Measurements from ENCODE around the gene C16orf46.
A peak's percentile ranks its signal among the peaks of the same experiment; 100 is the strongest.
"Not testable (repeated sequence)": the region's sequence is repeated elsewhere in the genome, so short reads cannot be mapped to it uniquely, and the experiment has no call there.

The C16orf46 gene, protein sequence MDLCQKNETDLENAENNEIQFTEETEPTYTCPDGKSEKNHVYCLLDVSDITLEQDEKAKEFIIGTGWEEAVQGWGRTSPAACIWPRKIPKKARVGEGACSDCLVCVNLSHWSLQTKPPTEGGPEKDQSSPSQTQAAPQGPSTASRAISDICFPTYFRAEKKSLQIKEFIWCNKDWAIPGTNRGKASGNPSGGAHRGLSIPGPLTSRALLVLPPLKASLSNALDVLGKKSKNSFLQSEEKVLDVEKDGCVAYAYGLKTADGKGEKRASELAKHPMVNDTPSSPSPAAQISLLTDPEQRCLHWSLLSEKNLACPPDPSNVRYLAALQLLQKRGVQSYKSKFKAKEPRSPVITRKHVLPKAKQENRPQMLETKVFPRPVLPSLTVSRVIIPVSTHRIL

DNA sequence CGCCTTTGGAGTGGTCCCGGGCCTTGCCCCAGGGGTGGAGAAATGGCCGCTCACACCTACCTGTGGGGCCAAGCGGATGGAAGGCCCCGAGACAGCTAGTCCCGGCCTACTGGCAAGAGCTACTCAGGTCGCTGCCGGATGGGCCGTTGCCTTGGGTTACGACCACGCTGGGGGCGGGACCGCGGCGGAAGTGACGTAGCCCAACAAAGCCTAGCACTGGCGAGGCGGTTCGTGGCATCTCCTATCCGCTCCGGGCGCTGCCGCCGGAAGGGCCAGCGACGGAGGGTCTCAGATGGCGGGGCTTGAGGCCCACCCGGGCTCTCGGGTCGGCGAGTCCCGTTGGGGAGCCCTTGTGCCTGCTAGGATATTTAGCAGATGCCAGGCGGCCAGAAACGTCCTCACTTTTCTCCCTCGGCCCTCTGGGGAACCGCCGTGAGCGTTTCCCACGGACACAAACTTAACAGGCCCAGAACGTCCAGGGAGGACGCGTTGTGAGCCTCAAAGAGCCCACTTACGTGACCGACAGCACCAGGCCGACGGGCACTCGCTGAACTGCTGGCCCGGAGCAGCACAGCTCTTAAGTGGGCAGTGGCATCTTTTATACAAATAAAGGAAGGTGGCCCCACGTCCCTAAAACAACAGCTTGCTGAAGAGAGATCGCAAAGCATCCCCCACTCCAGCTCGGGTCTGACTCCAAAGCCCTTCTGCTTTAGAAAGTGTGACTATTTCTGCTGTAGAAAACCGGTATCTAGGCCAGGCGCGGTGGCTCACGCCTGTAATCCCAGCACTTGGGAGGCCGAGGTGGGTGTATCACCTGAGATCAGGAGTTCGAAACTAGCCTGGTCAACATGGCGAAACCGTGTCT is at the start of gene C16orf46:
Gene C16orf46, minus strand, starts transcription at position 163 of the 865 bp plus-strand sequence. CDS start 13,283 bp downstream, outside the sequence.
- peak; percentile 95 for DNase-seq

DNA sequence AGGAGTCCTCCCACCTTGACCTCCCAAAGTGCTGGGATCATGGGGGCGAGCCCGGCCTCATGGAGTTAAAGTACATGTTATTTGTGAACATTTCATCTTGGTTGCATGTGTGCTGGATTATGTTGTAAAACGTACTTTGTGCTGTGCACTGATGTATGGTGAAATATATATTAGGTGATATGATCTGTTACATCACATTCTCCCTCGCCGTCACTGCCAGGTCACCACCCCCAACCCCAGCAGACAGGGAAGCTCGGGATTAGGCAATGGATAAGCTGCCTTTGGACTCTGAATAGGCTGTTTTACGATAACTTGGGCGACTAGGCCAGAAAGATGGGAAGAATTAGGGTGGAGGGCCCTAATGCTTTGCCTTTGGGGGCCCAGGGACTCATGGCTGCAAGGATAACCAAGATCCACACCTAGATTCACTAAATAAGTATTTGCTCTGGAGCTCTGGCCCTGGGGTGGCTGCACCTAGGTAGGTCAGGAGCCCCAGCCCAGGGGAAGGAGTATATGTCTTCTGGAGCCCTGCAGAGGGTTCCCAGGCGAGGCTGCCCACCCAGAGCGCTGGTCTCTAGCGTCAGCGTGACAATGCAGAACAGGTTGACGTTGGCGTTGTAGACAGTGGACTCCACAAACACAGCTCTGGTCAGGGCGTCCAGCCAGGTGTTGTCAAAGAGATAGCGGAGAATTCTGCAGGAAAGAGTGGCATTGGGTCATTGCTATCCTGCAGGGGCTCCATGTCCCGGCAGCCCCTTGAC is 46.2 kb upstream of the C16orf46 start:
- DNase-seq = no peak

DNA sequence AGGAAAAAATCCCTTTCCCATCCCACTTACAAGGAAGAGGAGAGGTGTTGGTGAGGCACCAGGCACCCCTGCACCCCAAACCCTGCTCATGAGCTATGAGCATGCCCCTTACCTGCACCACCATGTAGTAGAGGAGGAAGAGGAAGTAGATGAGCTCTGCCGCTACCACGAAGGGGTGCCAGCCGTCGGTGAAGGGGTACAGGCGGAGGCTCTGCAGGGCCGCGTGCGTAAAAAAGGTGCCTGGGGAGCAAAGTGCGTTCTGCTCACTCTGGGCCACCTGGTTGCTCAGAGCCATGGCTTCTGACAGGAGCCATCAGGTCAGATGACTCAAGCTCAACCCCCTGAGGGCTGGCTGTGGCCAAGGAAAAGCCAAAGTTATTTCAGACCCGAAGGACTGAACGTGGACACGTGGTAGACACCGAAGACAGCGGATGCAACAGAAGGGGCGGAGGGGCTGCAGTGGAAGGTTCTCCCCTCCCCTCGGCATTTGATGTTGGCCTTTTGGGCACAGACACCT is 44.5 kb upstream of the C16orf46 start:
- DNase-seq = no peak

DNA sequence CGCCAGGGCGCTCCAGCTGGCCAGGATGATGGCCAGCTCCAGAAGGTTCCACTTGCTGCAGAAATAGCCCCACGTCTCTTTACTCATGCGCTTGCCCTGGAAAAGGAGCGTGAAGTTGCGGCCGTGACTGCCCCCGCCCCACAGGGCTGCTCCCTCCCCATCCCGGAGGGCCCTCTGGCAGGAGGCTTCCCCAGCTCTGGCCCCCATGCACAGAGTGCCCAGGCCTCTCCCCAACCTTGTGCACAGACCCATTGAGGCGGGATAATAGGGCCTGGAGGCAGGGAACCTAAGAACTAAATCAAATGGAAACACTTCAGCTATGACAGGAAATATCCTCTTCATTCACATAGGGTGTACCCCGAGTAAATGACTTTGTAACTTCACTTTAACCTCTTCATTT is 40.4 kb upstream of the C16orf46 start:
- no peak for DNase-seq

DNA sequence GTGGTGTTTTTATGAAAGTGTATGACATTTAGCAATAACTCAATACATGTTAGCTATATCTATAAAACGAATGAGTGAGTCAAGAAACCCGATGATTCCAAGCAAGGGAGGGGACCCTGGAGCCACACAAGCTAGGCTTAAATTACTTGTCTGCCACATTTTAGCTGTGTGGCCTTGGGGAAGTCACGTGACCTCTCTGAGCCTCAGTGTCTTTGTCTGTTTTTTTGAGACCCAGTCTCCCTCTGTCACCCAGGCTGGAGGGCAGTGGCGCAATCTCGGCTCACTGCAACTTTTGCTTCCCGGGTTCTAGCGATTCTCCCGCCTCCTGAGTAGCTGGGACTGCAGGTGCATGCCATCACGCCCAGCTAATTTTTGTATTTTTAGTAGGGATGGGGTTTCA is 39.2 kb upstream of the C16orf46 start:
- DNase-seq = no peak

DNA sequence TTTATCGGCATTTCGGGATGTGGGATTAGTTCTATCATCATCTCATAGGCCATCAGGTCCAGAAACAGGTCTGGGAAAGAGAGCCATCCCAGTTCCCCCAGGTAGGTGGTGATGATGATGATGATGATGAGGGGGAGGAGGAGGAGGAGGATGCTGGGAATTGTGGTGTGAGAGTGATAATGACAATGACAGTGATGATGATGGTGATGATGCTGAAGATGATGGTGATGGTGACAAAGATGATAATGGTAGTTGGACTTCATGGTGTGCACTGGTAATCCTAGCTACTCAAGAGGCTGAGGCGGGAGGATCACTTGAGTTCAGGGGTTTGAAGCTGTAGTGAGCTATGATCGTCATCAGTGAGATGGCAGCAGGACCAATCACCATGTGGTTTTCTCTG is 35.4 kb upstream of the C16orf46 start:
- no peak for DNase-seq

DNA sequence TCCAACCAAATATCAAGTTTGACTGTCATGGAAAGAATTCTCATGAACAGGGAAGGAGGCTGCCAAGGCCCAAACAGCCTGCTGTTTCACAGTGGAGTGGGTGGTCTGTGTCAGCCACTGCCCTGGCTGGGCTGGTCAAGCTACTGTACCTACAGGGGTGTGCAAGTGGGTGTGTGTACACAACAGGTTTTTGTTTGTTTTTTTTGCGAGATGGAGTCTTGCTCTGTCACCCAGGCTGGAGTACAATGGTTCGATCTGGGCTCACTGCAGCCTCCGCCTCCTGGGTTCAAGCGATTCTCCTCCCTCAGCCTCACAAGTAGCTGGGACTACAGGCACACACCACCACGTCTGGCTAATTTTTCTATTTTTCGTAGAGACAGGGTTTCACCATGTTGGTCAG is 32.2 kb upstream of the C16orf46 start:
- not testable (repeated sequence) for DNase-seq

DNA sequence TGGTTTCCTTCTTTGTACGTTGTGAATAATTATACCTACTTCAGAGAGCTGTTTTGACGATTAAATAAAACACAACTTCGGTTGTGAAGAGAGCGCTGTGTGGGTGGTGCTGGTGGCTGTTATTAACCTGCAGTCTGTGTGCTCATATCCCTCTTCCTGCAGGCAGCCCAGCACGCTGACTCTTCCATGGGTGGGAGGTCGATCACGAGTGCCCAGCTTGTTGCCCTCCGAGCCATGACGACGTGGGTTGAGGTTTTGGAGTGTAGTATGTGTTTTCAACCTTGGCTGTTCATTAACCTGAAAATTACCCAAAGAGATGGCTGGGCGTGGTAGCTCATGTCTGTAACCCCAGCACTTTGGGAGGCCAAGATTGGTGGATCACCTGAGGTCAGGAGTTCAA is 30.5 kb upstream of the C16orf46 start:
- no peak for DNase-seq

DNA sequence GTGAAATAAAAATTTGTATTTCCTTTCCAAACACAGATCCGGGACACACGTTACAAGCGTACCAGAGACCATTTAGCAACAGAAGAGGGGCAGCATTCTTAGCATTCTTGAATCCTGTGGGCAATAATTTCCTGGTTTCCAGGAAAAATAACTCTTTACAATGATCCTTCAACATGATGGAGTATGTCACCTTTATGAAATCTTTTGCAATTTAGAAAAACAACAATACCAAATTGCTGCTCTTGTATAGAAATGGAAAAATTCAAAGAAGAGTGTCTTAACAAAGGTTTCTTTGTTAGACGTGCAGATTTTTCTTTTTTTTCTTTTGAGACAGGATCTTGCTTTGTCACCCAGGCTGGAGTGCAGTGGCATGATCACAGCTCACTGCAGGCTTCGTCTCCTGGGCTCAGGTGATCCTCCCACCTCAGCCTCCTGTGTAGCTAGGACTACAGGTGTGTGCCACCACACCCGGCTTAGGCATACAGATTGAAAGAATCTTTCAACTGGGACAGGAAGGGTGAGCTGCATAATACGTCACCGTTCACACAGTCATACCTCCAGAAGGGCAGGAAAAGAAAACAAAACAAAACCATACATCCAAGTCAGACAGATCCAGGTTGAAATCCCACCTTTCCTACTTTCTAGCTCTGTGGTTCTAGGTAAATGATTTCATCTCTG is 29.9 kb upstream of the C16orf46 start:
- DNase-seq = no peak

DNA sequence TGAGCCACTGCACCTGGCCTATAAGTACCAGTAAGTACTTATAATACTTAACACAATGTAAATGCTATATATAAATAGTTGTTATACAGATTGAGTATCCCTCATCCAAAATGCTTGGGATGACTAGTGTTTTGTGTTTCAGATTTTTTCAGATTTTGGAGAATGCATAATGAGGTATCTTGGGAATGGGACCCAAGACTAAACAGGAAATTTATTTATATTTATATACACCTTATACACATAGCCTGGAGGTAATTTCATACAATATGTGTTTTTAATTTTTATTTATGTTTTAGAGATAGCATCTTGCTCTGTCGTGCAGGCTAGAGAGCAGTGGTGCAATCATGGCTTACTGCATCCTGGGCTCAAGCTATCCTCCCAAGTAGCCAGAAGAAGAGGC is 28.9 kb upstream of the C16orf46 start:
- no peak for DNase-seq

DNA sequence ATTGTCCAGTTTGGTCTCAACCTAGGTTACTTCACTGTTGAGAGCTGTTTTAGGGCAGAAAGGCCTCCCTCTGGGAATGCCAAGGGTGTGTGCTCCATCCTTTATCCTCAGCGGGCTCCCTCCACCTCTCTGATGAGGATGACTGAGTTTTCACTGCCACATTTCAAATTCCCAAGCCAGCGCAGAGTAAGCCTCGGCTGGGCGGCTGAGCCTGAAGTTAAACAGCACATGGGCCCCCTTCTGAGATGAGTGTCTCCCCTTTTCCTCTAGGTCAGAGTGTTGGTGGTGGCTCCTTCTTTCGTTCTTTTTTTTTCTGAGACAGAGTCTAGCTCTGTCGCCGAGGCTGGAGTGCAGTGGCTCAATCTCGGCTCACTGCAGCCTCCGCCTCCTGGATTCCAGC is 24.7 kb upstream of the C16orf46 start:
- DNase-seq = no peak

DNA sequence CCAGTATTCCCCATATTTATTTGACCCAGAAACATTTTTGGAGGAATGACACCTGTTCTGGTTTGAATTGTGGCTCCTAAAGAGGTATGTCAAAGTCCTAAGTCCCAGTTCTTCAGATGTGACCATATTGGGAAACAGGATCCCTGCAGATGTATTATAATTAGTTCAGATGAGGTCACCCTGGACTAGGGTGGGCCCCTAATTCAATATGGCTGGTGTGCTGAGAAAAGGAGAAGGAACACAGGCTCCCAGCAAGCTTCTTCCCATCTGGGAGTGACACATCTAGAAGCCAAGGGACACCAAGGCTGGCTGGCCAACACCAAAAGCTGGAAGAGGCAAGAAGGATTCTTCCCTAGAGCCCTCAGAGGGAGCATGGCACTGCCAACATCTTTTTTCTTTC is 22.9 kb upstream of the C16orf46 start:
- peak; percentile 3 for DNase-seq

DNA sequence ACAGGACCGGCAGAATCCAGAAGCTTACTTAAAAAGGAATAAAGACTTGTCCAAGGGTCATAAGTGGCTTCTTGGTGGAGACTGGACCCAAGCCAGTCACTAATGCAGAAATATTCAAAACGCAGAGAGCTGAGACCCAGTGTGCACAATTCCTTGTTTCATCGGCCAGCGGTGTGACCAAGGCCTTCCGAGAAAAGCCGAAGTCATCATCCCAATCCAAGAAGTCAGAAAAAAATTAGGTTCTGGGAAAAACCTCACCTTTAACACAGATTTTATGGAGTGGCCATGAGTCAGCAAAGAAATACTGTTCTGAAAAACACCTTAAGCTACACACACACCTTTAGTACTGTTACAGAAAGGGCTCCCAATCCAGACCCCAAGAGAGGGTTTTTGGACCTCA is 20.2 kb upstream of the C16orf46 start:
- no peak for DNase-seq

DNA sequence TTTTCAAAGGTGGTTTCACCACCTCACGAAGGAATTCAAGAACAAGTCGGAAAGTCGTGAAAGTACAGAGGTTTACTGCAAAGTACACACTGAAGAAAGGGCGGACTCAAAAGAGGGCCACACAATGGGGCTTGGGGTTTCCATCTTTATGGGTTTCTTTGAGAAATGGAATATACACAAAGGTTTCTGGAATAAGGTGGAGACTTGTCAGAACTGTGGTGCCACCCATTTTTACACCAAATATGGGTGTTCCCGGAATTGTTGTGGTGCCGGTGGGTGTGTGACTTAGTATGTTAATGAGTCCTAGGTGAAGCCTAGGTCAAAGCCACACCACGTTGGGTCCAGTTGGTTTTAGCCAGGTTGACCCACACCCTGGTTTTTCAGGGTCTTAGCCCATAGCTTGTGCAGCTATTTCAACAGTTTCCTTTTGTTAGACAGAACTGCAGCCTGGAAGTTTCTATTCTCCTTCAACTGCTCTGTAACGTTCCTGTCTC is 19.7 kb upstream of the C16orf46 start:
- no peak for DNase-seq

DNA sequence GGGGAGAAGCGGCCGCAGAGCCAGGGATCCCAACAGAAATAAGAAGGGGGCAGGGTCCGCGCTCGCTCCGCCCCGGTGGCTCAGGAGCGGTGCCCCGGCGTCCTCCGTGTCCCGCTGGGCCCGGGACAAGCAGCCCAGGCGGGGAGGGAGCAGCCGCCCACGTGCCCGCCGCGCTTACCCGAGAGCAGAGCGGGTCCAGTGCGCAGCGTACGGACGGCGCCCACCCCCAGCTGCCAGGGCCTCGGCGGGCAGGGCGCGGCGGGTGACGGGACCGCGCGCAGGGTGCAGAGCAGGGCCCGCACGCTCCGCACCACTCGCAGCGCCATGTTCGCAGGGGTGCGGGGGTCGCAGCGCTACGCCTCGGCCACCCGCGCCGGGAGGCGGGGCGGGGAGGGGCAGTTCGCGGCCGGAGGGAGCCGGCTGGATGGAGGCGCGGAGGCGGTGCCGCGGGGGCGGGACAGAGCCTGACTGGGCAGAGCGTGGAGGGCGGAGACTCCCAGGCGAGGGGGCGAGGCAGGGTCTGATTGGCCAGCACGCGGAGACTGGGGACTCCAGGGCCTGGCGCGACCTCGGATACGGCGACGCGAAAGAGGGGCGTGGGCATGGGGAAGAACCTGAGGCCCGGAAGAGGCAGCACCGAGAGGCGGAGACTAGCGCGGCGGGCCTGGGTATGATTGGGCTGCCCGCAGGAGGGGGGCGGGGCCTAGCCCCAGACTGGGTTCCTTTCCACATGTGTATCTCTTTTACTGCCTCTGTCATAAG is 19.1 kb upstream of the C16orf46 start, which contains the start of gene GCSH:
Gene GCSH, minus strand, starts transcription at position 443 of the 762 bp plus-strand sequence. Its CDS starts 117 bp downstream, at position 326.
- peak; percentile 98 for DNase-seq

DNA sequence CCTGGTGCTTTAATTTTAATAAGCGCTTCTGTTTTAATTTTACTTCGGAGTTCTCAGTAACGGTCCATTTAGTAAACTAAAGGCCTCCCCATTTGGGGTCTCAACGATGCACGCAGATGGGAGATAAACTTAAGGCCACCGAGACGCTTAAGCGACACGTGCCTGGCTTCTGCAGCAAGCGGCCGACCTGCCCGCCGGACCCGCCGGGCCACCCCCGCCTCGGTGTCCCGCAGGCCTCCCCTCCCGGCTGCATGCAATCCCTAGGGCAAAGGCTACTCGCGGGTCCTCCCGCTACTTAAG is 18.6 kb upstream of the C16orf46 start:
- no peak for DNase-seq

DNA sequence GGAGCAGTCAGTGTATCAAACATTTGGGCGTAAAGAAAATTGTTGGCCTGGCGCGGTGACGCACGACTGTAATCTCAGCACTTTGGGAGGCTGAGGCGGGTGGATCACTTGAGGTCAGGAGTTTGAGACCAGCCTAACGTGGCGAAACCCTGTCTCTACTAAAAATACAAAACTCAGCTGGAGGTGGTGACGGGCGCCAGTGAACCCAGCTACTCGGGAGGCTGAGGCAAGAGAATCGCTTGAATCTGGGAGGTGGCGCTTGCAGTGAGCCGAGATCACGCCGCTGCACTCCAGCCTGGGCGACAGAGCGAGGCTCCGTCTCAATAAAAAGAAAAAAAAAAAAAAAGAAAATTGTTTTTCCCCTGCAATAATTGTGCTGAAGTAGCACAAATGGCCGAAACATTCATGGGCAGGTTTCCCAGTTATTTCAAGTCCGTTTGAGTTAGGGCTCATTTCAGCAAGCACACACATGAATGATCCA is 17.8 kb upstream of the C16orf46 start:
- no peak for DNase-seq

DNA sequence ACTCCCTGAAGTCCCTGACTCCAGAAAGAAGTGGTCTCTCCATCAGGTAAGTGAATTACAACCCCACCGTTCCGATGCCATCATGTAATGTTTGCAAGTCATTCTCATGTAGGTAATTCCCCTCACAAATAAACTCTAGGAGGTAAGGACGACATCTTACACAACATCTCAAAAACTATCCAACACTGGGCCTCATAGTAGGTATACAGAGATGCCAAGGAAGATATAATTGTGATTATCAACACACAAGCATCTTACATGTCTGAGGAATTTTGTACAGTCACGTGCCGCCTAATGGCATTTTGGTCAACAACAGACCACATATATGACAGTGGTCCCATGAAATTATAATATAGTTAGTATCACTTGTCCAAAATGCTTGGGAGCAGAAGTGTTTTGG is 11.8 kb upstream of the C16orf46 start:
- no peak for DNase-seq

DNA sequence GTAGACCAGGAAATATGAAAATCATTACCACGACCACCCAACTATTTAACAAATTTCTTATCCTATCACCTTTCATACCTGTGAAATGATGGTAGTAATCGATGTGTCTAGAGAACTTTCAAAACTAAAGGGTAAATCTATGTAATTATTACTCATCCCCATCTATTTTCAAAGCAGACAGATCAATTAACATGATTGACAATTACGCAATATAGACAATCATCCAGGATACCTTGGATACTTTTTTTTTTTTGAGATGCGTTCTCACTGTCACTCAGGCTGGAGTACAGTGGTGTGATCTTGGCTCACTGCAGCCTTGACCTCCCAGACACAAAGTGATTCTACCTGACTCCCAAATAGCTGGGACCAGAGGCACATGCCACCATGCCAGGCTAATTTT is 4.0 kb upstream of the C16orf46 start:
- DNase-seq = no peak

DNA sequence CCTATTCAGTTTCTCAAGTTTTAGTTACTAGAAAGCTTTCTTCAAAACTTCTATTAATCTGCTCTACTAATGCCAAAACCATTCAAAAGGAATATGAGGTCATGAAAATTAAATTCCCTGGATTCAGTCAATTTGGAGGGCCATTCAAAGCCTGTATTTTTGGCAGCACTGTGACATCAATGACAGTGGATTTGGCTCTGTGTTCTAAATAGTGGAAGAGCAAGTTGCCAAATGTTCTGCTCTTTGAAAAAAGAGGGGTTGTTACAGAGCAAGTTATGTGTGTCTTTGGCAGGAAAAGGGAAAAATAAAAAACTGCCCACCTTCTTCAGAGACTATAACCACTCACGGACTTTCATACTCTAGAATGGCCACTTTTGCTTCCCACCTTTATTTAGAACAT is 3.2 kb upstream of the C16orf46 start:
- DNase-seq = no peak

DNA sequence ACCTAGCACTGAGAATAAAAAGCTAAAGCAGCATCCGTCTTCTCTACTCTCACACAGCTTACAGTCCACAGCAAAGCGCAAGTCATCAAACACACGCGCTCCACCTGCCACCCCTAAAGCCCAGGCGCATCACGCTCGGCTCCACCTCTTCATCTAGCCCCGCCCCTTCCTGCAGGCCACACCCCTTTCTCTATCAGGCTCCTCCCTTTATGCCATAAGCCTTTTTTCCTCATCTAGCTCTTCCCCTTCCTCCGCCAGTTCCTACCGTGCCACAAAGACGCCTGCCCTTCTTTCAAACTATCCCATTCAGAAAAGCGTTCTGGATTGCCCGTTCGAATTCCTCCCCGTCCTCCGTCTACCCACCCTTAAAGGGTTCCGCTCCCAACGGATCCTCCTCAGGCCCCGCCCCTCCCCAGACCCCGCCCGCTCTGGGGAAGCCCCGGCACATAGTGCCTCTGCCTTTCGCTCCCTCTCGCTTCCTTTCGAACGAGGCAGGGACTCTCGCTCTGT is 417 bp downstream of the C16orf46 start:
- DNase-seq = peak; percentile 84

All from inflammatory macrophage treated with lipopolysaccharide for 4 hours (primary cell).